GM23338 (cell line): ENCODE results near the gene RAD51B. TPM values are rescaled to one million over a fixed set of nuclear protein-coding genes. Genes with fewer than 3 reads are reported as not detected.

Experiments used
- ATAC-seq: fragments of 200-7000 bp; cut with Tn5 transposase; 3 replicates; pipeline ENCODE4 v1.9.1; 2020
- DNase-seq: peaks from one replicate; pipeline ENCODE4 v3.0.0-alpha.2; 2015; ENCODE audit warnings: low spot score
- H2AFZ ChIP-seq: fragments of 200-600 bp; sonication (generic); 2 replicates; pipeline ENCODE4 v1.8.0; 2016; ENCODE audit warnings: antibody characterized with exemption, mild to moderate bottlenecking, moderate library complexity
- H3F3A ChIP-seq: fragments of 200-600 bp; sonication (generic); replicated peaks from 2 replicates; pipeline ENCODE4 v1.8.0; 2017; ENCODE audit warnings: antibody characterized with exemption, mixed run types, low read depth
- H3K27ac ChIP-seq: fragments of 200-600 bp; sonication (generic); 2 replicates; pipeline ENCODE4 v1.6.1; 2016; ENCODE audit warnings: low read depth
- H3K27me3 ChIP-seq: fragments of 200-600 bp; sonication (generic); 2 replicates; pipeline ENCODE4 v1.8.0; 2016; ENCODE audit warnings: mild to moderate bottlenecking, mixed run types, moderate library complexity; ENCODE audit not compliant: insufficient read depth
- H3K36me3 ChIP-seq: fragments of 200-600 bp; sonication (generic); 2 replicates; pipeline ENCODE4 v1.8.0; 2016; ENCODE audit warnings: mild to moderate bottlenecking; ENCODE audit not compliant: insufficient read depth
- H3K4me1 ChIP-seq: fragments of 200-600 bp; sonication (generic); 2 replicates; pipeline ENCODE4 v1.8.0; 2016; ENCODE audit warnings: mild to moderate bottlenecking, moderate library complexity; ENCODE audit not compliant: insufficient read depth
- H3K4me2 ChIP-seq: fragments of 200-600 bp; sonication (generic); 2 replicates; pipeline ENCODE4 v1.7.1; 2017; ENCODE audit warnings: mixed run types
- H3K4me3 ChIP-seq: fragments of 200-600 bp; sonication (generic); 2 replicates; pipeline ENCODE4 v1.6.1; 2016; ENCODE audit warnings: mixed run types
- H3K79me2 ChIP-seq: fragments of 200-600 bp; sonication (generic); replicated peaks from 2 replicates; pipeline ENCODE4 v1.8.0; 2017; ENCODE audit warnings: mild to moderate bottlenecking; ENCODE audit not compliant: insufficient read depth
- H3K9me2 ChIP-seq: fragments of 200-600 bp; sonication (generic); 2 replicates; pipeline ENCODE4 v1.8.0; 2017; ENCODE audit not compliant: insufficient read depth
- H4K20me1 ChIP-seq: fragments of 200-600 bp; sonication (generic); replicated peaks from 2 replicates; pipeline ENCODE4 v1.8.0; 2017; ENCODE audit warnings: mild to moderate bottlenecking; ENCODE audit not compliant: insufficient read depth
- H3K27ac Mint-ChIP-seq: 2 replicates; pipeline ENCODE4 v1.8.0; 2020; ENCODE audit warnings: inconsistent platforms, mild to moderate bottlenecking, moderate library complexity, mixed read lengths
- H3K27me3 Mint-ChIP-seq: 3 replicates; pipeline ENCODE4 v1.8.0; 2022; ENCODE audit warnings: low read depth, mild to moderate bottlenecking, moderate library complexity, mixed read lengths, inconsistent platforms; ENCODE audit not compliant: insufficient read depth, poor library complexity
- H3K36me3 Mint-ChIP-seq: 3 replicates; pipeline ENCODE4 v1.8.0; 2021; ENCODE audit warnings: low read depth, mild to moderate bottlenecking, inconsistent platforms, moderate library complexity, mixed read lengths
- H3K4me1 Mint-ChIP-seq: 3 replicates; pipeline ENCODE4 v1.8.0; 2020; ENCODE audit warnings: mild to moderate bottlenecking, inconsistent platforms, mixed read lengths
- H3K4me3 Mint-ChIP-seq: 3 replicates; pipeline ENCODE4 v1.8.0; 2021; ENCODE audit warnings: moderate library complexity, mild to moderate bottlenecking, inconsistent platforms, mixed read lengths
- H3K9me3 Mint-ChIP-seq: 3 replicates; pipeline ENCODE4 v1.8.0; 2020; ENCODE audit warnings: moderate library complexity, mild to moderate bottlenecking, inconsistent platforms, mixed read lengths
- CREB1 ChIP-seq: fragments of 250-450 bp; sonication (Bioruptor Pico); IDR thresholded peaks from 2 replicates; pipeline ENCODE4 v1.5.0; 2020; ENCODE audit warnings: low read depth, mild to moderate bottlenecking, moderate library complexity
- EZH2 ChIP-seq: fragments of 200-600 bp; sonication (generic); IDR thresholded peaks from one replicate; pipeline ENCODE4 v1.8.0; 2017; ENCODE audit warnings: antibody characterized with exemption, mild to moderate bottlenecking, low read depth; ENCODE audit not compliant: unreplicated experiment
- EZH2phosphoT487 ChIP-seq: fragments of 200-600 bp; sonication (generic); IDR thresholded peaks from one replicate; pipeline ENCODE4 v1.8.1; 2018; ENCODE audit warnings: antibody characterized with exemption; ENCODE audit not compliant: unreplicated experiment
- JUNB ChIP-seq: IDR thresholded peaks from one replicate; pipeline ENCODE4 v1.6.1; 2016; ENCODE audit warnings: antibody characterized with exemption; ENCODE audit not compliant: unreplicated experiment
- NANOG ChIP-seq: IDR thresholded peaks from 2 replicates; pipeline ENCODE4 v1.6.1; 2016; ENCODE audit warnings: antibody characterized with exemption, borderline replicate concordance
- POLR2AphosphoS5 ChIP-seq: IDR thresholded peaks from 2 replicates; pipeline ENCODE4 v1.6.1; 2016; ENCODE audit warnings: antibody characterized with exemption, low read depth
- STAT1 ChIP-seq: IDR thresholded peaks from one replicate; pipeline ENCODE4 v1.6.1; 2016; ENCODE audit warnings: antibody characterized with exemption; ENCODE audit not compliant: unreplicated experiment
- ZNF114 ChIP-seq: fragments of 250-450 bp; sonication (Bioruptor Pico); IDR thresholded peaks from 2 replicates; pipeline ENCODE4 v1.5.0; 2020; ENCODE audit warnings: mild to moderate bottlenecking, moderate library complexity
- ZNF331 ChIP-seq: fragments of 250-450 bp; sonication (Bioruptor Pico); IDR thresholded peaks from 2 replicates; pipeline ENCODE4 v1.5.0; 2020; ENCODE audit warnings: low read depth, mild to moderate bottlenecking, moderate library complexity
- polyA plus RNA-seq: library from polyadenylated mRNA; unstranded; fragments of >200 nt; fragmentation: Nextera tagmentation; extraction: Ambion mirVana; gene quantifications from 2 replicates; pipeline ENCODE4 v1.2.1, GENCODE V29; 2016
- total RNA-seq: library from RNA; depleted of rRNA; stranded (reverse); fragments of >200 nt; shearing (Covaris generic); gene quantifications from 2 replicates; pipeline ENCODE4 v1.2.3, GENCODE V29; 2014
- TF ChIP-seq, protein P1 (sequence below): IDR thresholded peaks from one replicate; pipeline ENCODE4 v1.6.1; 2018; ENCODE audit warnings: antibody characterized with exemption; ENCODE audit not compliant: unreplicated experiment
- TF ChIP-seq, protein P2 (sequence below): fragments of 250-450 bp; sonication (Bioruptor Pico); IDR thresholded peaks from 2 replicates; pipeline ENCODE4 v1.5.0; 2020; ENCODE audit warnings: mild to moderate bottlenecking, moderate library complexity
- TF ChIP-seq, protein P3 (sequence below): IDR thresholded peaks from 2 replicates; pipeline ENCODE4 v1.6.1; 2016; ENCODE audit warnings: antibody characterized with exemption
- TF ChIP-seq, protein P4 (sequence below), 2 experiments: fragments of 200-600 bp in 1 of 2; sonication (generic) in 1 of 2; conservative IDR thresholded peaks; 2 replicates each; pipeline versions ENCODE4 v1.5.1 to v1.6.1; 2016 to 2017; ENCODE audit warnings: antibody characterized with exemption in 2 of 2, low read depth in 2 of 2, mild to moderate bottlenecking in 2 of 2, moderate library complexity in 1 of 2

RAD51B gene
- total and polyA plus RNA-seq, 2 experiments from 2014 or later, result 15.7 to 29.1 TPM

DNA sequence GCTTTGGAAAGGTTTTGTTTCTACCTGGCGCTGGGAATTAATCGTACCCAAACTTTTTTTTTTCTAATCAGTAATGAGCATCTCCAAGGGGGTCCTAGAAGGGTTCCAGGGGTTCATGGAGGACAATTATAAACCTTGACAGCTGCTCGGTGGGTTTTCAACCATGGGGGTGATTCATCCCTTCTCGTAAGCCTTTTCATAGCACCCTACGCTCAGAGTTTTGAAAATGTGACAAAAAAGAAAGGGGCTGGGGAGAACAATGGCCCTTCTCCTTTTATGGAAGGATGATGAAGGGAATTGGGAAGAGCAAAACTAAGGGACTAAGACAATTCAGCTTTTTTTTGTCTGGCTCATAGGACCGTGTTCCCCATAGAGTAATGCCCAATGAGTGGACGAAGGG lies 776.6 kb downstream of the RAD51B start:
- Mint-ChIP-seq H3K4me3 (no peak overlapping the region), H3K4me1 (peaks cover 27% of the 10 kb centered on the region), H3K27ac (no peak overlapping the region), H3K9me3 (no peaks in the 10 kb centered on the region), H3K36me3 (no peaks in the 10 kb centered on the region), H3K27me3 (peaks cover 7% of the 10 kb centered on the region)
- no peak for TF ChIP-seq NANOG
- TF ChIP-seq, protein P1, sequence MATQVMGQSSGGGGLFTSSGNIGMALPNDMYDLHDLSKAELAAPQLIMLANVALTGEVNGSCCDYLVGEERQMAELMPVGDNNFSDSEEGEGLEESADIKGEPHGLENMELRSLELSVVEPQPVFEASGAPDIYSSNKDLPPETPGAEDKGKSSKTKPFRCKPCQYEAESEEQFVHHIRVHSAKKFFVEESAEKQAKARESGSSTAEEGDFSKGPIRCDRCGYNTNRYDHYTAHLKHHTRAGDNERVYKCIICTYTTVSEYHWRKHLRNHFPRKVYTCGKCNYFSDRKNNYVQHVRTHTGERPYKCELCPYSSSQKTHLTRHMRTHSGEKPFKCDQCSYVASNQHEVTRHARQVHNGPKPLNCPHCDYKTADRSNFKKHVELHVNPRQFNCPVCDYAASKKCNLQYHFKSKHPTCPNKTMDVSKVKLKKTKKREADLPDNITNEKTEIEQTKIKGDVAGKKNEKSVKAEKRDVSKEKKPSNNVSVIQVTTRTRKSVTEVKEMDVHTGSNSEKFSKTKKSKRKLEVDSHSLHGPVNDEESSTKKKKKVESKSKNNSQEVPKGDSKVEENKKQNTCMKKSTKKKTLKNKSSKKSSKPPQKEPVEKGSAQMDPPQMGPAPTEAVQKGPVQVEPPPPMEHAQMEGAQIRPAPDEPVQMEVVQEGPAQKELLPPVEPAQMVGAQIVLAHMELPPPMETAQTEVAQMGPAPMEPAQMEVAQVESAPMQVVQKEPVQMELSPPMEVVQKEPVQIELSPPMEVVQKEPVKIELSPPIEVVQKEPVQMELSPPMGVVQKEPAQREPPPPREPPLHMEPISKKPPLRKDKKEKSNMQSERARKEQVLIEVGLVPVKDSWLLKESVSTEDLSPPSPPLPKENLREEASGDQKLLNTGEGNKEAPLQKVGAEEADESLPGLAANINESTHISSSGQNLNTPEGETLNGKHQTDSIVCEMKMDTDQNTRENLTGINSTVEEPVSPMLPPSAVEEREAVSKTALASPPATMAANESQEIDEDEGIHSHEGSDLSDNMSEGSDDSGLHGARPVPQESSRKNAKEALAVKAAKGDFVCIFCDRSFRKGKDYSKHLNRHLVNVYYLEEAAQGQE, result no peak
- TF ChIP-seq CREB1 (CRISPR knock-in tag), result no peak
- TF ChIP-seq, protein P2, sequence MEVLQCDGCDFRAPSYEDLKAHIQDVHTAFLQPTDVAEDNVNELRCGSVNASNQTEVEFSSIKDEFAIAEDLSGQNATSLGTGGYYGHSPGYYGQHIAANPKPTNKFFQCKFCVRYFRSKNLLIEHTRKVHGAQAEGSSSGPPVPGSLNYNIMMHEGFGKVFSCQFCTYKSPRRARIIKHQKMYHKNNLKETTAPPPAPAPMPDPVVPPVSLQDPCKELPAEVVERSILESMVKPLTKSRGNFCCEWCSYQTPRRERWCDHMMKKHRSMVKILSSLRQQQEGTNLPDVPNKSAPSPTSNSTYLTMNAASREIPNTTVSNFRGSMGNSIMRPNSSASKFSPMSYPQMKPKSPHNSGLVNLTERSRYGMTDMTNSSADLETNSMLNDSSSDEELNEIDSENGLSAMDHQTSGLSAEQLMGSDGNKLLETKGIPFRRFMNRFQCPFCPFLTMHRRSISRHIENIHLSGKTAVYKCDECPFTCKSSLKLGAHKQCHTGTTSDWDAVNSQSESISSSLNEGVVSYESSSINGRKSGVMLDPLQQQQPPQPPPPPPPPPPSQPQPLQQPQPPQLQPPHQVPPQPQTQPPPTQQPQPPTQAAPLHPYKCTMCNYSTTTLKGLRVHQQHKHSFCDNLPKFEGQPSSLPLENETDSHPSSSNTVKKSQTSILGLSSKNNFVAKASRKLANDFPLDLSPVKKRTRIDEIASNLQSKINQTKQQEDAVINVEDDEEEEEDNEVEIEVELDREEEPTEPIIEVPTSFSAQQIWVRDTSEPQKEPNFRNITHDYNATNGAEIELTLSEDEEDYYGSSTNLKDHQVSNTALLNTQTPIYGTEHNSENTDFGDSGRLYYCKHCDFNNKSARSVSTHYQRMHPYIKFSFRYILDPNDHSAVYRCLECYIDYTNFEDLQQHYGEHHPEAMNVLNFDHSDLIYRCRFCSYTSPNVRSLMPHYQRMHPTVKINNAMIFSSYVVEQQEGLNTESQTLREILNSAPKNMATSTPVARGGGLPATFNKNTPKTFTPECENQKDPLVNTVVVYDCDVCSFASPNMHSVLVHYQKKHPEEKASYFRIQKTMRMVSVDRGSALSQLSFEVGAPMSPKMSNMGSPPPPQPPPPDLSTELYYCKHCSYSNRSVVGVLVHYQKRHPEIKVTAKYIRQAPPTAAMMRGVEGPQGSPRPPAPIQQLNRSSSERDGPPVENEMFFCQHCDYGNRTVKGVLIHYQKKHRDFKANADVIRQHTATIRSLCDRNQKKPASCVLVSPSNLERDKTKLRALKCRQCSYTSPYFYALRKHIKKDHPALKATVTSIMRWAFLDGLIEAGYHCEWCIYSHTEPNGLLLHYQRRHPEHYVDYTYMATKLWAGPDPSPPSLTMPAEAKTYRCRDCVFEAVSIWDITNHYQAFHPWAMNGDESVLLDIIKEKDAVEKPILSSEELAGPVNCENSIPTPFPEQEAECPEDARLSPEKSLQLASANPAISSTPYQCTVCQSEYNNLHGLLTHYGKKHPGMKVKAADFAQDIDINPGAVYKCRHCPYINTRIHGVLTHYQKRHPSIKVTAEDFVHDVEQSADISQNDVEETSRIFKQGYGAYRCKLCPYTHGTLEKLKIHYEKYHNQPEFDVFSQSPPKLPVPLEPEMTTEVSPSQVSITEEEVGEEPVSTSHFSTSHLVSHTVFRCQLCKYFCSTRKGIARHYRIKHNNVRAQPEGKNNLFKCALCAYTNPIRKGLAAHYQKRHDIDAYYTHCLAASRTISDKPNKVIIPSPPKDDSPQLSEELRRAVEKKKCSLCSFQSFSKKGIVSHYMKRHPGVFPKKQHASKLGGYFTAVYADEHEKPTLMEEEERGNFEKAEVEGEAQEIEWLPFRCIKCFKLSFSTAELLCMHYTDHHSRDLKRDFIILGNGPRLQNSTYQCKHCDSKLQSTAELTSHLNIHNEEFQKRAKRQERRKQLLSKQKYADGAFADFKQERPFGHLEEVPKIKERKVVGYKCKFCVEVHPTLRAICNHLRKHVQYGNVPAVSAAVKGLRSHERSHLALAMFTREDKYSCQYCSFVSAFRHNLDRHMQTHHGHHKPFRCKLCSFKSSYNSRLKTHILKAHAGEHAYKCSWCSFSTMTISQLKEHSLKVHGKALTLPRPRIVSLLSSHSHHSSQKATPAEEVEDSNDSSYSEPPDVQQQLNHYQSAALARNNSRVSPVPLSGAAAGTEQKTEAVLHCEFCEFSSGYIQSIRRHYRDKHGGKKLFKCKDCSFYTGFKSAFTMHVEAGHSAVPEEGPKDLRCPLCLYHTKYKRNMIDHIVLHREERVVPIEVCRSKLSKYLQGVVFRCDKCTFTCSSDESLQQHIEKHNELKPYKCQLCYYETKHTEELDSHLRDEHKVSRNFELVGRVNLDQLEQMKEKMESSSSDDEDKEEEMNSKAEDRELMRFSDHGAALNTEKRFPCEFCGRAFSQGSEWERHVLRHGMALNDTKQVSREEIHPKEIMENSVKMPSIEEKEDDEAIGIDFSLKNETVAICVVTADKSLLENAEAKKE (CRISPR knock-in tag), result no peak
- no peak for TF ChIP-seq ZNF331 (CRISPR knock-in tag)
- TF ChIP-seq, protein P3, sequence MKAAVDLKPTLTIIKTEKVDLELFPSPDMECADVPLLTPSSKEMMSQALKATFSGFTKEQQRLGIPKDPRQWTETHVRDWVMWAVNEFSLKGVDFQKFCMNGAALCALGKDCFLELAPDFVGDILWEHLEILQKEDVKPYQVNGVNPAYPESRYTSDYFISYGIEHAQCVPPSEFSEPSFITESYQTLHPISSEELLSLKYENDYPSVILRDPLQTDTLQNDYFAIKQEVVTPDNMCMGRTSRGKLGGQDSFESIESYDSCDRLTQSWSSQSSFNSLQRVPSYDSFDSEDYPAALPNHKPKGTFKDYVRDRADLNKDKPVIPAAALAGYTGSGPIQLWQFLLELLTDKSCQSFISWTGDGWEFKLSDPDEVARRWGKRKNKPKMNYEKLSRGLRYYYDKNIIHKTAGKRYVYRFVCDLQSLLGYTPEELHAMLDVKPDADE, result no peak
- no peak for TF ChIP-seq EZH2phosphoT487
- TF ChIP-seq, protein P4, sequence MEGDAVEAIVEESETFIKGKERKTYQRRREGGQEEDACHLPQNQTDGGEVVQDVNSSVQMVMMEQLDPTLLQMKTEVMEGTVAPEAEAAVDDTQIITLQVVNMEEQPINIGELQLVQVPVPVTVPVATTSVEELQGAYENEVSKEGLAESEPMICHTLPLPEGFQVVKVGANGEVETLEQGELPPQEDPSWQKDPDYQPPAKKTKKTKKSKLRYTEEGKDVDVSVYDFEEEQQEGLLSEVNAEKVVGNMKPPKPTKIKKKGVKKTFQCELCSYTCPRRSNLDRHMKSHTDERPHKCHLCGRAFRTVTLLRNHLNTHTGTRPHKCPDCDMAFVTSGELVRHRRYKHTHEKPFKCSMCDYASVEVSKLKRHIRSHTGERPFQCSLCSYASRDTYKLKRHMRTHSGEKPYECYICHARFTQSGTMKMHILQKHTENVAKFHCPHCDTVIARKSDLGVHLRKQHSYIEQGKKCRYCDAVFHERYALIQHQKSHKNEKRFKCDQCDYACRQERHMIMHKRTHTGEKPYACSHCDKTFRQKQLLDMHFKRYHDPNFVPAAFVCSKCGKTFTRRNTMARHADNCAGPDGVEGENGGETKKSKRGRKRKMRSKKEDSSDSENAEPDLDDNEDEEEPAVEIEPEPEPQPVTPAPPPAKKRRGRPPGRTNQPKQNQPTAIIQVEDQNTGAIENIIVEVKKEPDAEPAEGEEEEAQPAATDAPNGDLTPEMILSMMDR (conservative IDR thresholded peaks at IDR 0.05; ENCODE audit: low read depth in 2 of 2), result no peak
- TF ChIP-seq ZNF114, result no peak
- no peak for TF ChIP-seq POLR2AphosphoS5
- TF ChIP-seq JUNB, result no peak
- no peak for TF ChIP-seq EZH2
- TF ChIP-seq STAT1, result no peak
- Histone ChIP-seq H3K4me3 (no peak overlapping the region), H3K4me1 (peaks cover 10% of the 10 kb centered on the region), H3K4me2 (no peak overlapping the region), H3K9me2 (peaks cover 17% of the 10 kb centered on the region), H3F3A (no peaks in the 10 kb centered on the region), H2AFZ (no peak overlapping the region), H3K79me2 (no peaks in the 10 kb centered on the region), H4K20me1 (no peaks in the 10 kb centered on the region), H3K36me3 (no peaks in the 10 kb centered on the region), H3K27me3 (no peaks in the 10 kb centered on the region), H3K27ac (no peak overlapping the region)
- DNase-seq (no peak), ATAC-seq (no peak)
